Measurements from ENCODE around the gene CDKL1.

GRCh38 chr14:50311337-50311971 lies 85.2 kb downstream of the CDKL1 start:
- TF ChIP-seq, protein P1, sequence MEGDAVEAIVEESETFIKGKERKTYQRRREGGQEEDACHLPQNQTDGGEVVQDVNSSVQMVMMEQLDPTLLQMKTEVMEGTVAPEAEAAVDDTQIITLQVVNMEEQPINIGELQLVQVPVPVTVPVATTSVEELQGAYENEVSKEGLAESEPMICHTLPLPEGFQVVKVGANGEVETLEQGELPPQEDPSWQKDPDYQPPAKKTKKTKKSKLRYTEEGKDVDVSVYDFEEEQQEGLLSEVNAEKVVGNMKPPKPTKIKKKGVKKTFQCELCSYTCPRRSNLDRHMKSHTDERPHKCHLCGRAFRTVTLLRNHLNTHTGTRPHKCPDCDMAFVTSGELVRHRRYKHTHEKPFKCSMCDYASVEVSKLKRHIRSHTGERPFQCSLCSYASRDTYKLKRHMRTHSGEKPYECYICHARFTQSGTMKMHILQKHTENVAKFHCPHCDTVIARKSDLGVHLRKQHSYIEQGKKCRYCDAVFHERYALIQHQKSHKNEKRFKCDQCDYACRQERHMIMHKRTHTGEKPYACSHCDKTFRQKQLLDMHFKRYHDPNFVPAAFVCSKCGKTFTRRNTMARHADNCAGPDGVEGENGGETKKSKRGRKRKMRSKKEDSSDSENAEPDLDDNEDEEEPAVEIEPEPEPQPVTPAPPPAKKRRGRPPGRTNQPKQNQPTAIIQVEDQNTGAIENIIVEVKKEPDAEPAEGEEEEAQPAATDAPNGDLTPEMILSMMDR (IDR thresholded peaks at IDR 0.05) = peak; percentile 18 to 64 (median 55)
- no peak for TF ChIP-seq POLR2A (IDR thresholded peaks at IDR 0.05)

All from testis (tissue), 2 donors.